GM21381 (cell line): Measurements from ENCODE around the gene MANF.
A peak's percentile ranks its signal among the peaks of the same experiment; 100 is the strongest.

ENCODE experiments used
- ATAC-seq: cut with Tn5 transposase; IDR thresholded peaks from one replicate; pipeline ENCODE4 v1.9.1; 2021; ENCODE audit warnings: mild to moderate bottlenecking, moderate library complexity; ENCODE audit not compliant: unreplicated experiment

The MANF gene

GRCh38 chr3:51389423-51390183 is 4.5 kb downstream of the MANF start:
- no peak for ATAC-seq

- ATAC-seq, result peak; percentile 8
These were observed 5.4 kb downstream of the MANF start for GRCh38 chr3:51390246-51391074.

- ATAC-seq, result peak; percentile 91
These were observed 6.0 kb downstream of the MANF start, which contains the start of gene RBM15B for GRCh38 chr3:51391075-51391565. Gene RBM15B, plus strand, starts transcription at chr3:51391285. Its CDS starts 115 bp downstream, at chr3:51391400.

GRCh38 chr3:51391566-51392354 is 6.7 kb downstream of the MANF start:
- peak; percentile 21 for ATAC-seq

GRCh38 chr3:51392355-51393133 is 7.5 kb downstream of the MANF start:
- ATAC-seq, result no peak

GRCh38 chr3:51393134-51393495 is 8.0 kb downstream of the MANF start:
- no peak for ATAC-seq

GRCh38 chr3:51393564-51393963 is 8.5 kb downstream of the MANF start:
- no peak for ATAC-seq

GRCh38 chr3:51394541-51394940 is 9.4 kb downstream of the MANF start:
- no peak for ATAC-seq

GRCh38 chr3:51395493-51396213 is 10.6 kb downstream of the MANF start:
- ATAC-seq, result no peak

GRCh38 chr3:51396401-51396800 is 11.3 kb downstream of the MANF start:
- no peak for ATAC-seq

- ATAC-seq, result no peak
These were observed 12.3 kb downstream of the MANF start for GRCh38 chr3:51397392-51397791.

- no peak for ATAC-seq
These were observed 13.7 kb downstream of the MANF start for GRCh38 chr3:51398595-51399310.

GRCh38 chr3:51400166-51400565 is 15.1 kb downstream of the MANF start:
- ATAC-seq, result no peak

- ATAC-seq, result no peak
These were observed 16.6 kb downstream of the MANF start for GRCh38 chr3:51401735-51402134.

GRCh38 chr3:51403675-51404074 is 18.6 kb downstream of the MANF start:
- no peak for ATAC-seq

- no peak for ATAC-seq
These were observed 22.9 kb downstream of the MANF start for GRCh38 chr3:51408021-51408420.

GRCh38 chr3:51408813-51409212 is 23.7 kb downstream of the MANF start:
- no peak for ATAC-seq

- ATAC-seq, result no peak
These were observed 37.1 kb downstream of the MANF start for GRCh38 chr3:51422211-51422610.

GRCh38 chr3:51426921-51427320 is 41.8 kb downstream of the MANF start:
- ATAC-seq, result no peak
